Panc1 (cell line): ENCODE results near the gene HSD17B14. TPM values are rescaled to one million over a fixed set of nuclear protein-coding genes. Genes with fewer than 3 reads are reported as not detected.

Source experiments
- ATAC-seq: fragments of 200-7000 bp; cut with Tn5 transposase; 2 replicates; pipeline ENCODE4 v1.9.1; 2020; ENCODE audit warnings: mild to moderate bottlenecking, moderate library complexity
- BruUV-seq: library from RNA; stranded (reverse); fragments of 400-500 nt; replicated peaks from 2 replicates; lab custom pipeline; 2021; lab: Mats Ljungman, UMichigan
- CTCF ChIA-PET: fragments of 300-600 bp; sonication (Branson Sonifier 250); formaldehyde crosslinking; loops from one replicate; lab custom pipeline; 2022; ENCODE audit warnings: antibody characterized with exemption; lab: Charles Lee
- POLR2A ChIA-PET: fragments of 300-600 bp; sonication (Branson Sonifier 250); formaldehyde crosslinking; loops from one replicate; lab custom pipeline; 2022; ENCODE audit warnings: antibody characterized with exemption; lab: Charles Lee
- DNase-seq: peaks from one replicate; pipeline ENCODE4 v3.0.0-alpha.2; 2010; ENCODE audit warnings: low read depth, low spot score
- H3K27ac ChIP-seq: 2 replicates; pipeline ENCODE4 v1.5.1; 2011; ENCODE audit warnings: mild to moderate bottlenecking, low read length, inconsistent platforms
- H3K27me3 ChIP-seq: fragments of 200-500 bp; sonication (Bioruptor generic); 2 replicates; pipeline ENCODE4 v1.6.0; 2014; ENCODE audit warnings: low read length, inconsistent platforms; ENCODE audit not compliant: control insufficient read depth, insufficient read depth
- H3K36me3 ChIP-seq: fragments of 200-500 bp; sonication (Bioruptor generic); 2 replicates; pipeline ENCODE4 v1.5.1; 2014; ENCODE audit warnings: inconsistent platforms, mild to moderate bottlenecking, low read length, moderate library complexity; ENCODE audit not compliant: control insufficient read depth, insufficient read depth
- H3K4me1 ChIP-seq: 2 replicates; pipeline ENCODE4 v1.5.1; 2011; ENCODE audit warnings: inconsistent platforms, mild to moderate bottlenecking, low read length, moderate library complexity; ENCODE audit not compliant: control insufficient read depth, insufficient read depth
- H3K4me3 ChIP-seq, 2 experiments: 2 replicates each; pipeline ENCODE4 v1.5.1; 2011 to 2012; ENCODE audit warnings: low read depth in 2 of 2, low read length in 2 of 2, mild to moderate bottlenecking in 2 of 2, inconsistent platforms in 1 of 2, moderate library complexity in 1 of 2
- H3K9me3 ChIP-seq: fragments of 200-500 bp; sonication (Bioruptor generic); 2 replicates; pipeline ENCODE4 v1.5.1; 2014; ENCODE audit warnings: low read depth, mild to moderate bottlenecking, inconsistent platforms, low read length, moderate library complexity; ENCODE audit not compliant: control insufficient read depth, insufficient read depth
- CTCF ChIP-seq: fragments of 450-650 bp; IDR thresholded peaks from 2 replicates; pipeline ENCODE4 v1.5.1; 2017; ENCODE audit warnings: mild to moderate bottlenecking
- POLR2AphosphoS5 ChIP-seq: IDR thresholded peaks from 2 replicates; pipeline ENCODE4 v1.6.1; 2012; ENCODE audit warnings: mild to moderate bottlenecking, low read depth, low read length, moderate library complexity
- REST ChIP-seq, 2 experiments: IDR thresholded peaks; 2 replicates each; pipeline ENCODE4 v1.6.1; 2011 to 2012; ENCODE audit warnings: low read depth in 2 of 2, control low read depth in 1 of 2, low read length in 1 of 2, mild to moderate bottlenecking in 1 of 2, moderate library complexity in 1 of 2; ENCODE audit not compliant: insufficient read depth in 1 of 2
- SIN3A ChIP-seq: IDR thresholded peaks from 2 replicates; pipeline ENCODE4 v1.6.1; 2012; ENCODE audit warnings: low read depth, mild to moderate bottlenecking, low read length, moderate library complexity, borderline replicate concordance; ENCODE audit not compliant: insufficient read depth
- TCF7L2 ChIP-seq: IDR thresholded peaks from 2 replicates; pipeline ENCODE4 v1.6.1; 2011; ENCODE audit warnings: mild to moderate bottlenecking, low read depth, low read length, inconsistent platforms
- in situ Hi-C: cut with HindIII; loops from 2 replicates; pipeline ENCODE4 v1.10.0; 2016; ENCODE audit warnings: low sequenced_read_pairs, low pct_unique_long_range_greater_than_20kb
- intact Hi-C: fragments of 100-400 bp; cut with micrococcal nuclease; formaldehyde crosslinking; loops from one replicate; pipeline ENCODE4 v1.10.0; 2022; ENCODE audit not compliant: unreplicated experiment
- total RNA-seq: library from RNA; stranded (reverse); gene quantifications from one replicate; pipeline ENCODE4 v1.2.1, GENCODE V29; 2021; ENCODE audit not compliant: unreplicated experiment

The HSD17B14 gene
- total RNA-seq, 1 experiment from 2014 or later = 20.8 TPM

GRCh38 chr19:48837051-48837524 is 797 bp upstream of the HSD17B14 start:
- DNase-seq (no peak), ATAC-seq (peak; percentile 83)
- CTCF ChIA-PET = interaction anchor here (0.6 kb wide), 1 partner anchor 47 kb away, joined by 3 read pairs; no protein-coding TSS in a partner anchor
- H3K4me3 ChIP-seq = peak overlapping the region; percentile 72 to 82
- H3K4me1 ChIP-seq = no peaks in the 10 kb centered on the region; the same call in 1 of the 2 replicates
- BruUV-seq = no TSS peak
- POLR2A ChIA-PET = no interaction called here
- TF ChIP-seq TCF7L2 = no peak
- TF ChIP-seq REST (IDR thresholded peaks at IDR 0.05; ENCODE audit: insufficient read depth in 1 of 2, low read depth in 2 of 2, low read length in 1 of 2) = no peak
- no peak for TF ChIP-seq POLR2AphosphoS5
- no peak for TF ChIP-seq CTCF
- H3K36me3 ChIP-seq = no peaks in the 10 kb centered on the region
- no peaks in the 10 kb centered on the region for H3K9me3 ChIP-seq
- intact Hi-C loops (no loop called here), in situ Hi-C loops (no loop called here)
- H3K27ac ChIP-seq = peak overlapping the region; percentile 86
- H3K27me3 ChIP-seq = no peaks in the 10 kb centered on the region

GRCh38 chr19:48835734-48836088 is 580 bp downstream of the HSD17B14 start:
- peak; percentile 91 for ATAC-seq
- in situ Hi-C loops = no loop called here
- CTCF ChIA-PET = interaction anchor here (0.6 kb wide), 2 partner anchors 48 to 135 kb away, joined by 4 to 7 read pairs; no protein-coding TSS in a partner anchor
- POLR2A ChIA-PET = no interaction called here
- intact Hi-C loops = no loop called here
- no peaks in the 10 kb centered on the region for H3K27me3 ChIP-seq
- BruUV-seq = no TSS peak
- H3K36me3 ChIP-seq = no peaks in the 10 kb centered on the region
- H3K9me3 ChIP-seq = no peaks in the 10 kb centered on the region
- H3K4me3 ChIP-seq = peak overlapping the region; percentile 72 to 82
- H3K4me1 ChIP-seq = no peaks in the 10 kb centered on the region; the same call in 1 of the 2 replicates
- TF ChIP-seq REST (IDR thresholded peaks at IDR 0.05; ENCODE audit: insufficient read depth in 1 of 2, low read depth in 2 of 2, low read length in 1 of 2) (no peak), TCF7L2 (no peak), SIN3A (no peak), POLR2AphosphoS5 (0 out of 2 replicates have a peak, but pooled peaks have one; percentile 37), CTCF (peak; percentile 86)
- peak overlapping the region; percentile 86 for H3K27ac ChIP-seq
- peak; percentile 78 for DNase-seq
